ENCODE measurements around the gene TROAP. TPM values are rescaled to one million over a fixed set of nuclear protein-coding genes. Genes with fewer than 3 reads are reported as not detected.
"Not testable (repeated sequence)": the region's sequence is repeated elsewhere in the genome, so short reads cannot be mapped to it uniquely, and the experiment has no call there.

The TROAP gene
- total RNA-seq, 2 donors from 2014 or later = not detected

GRCh38 chr12:49332891-49333371 is 9.9 kb downstream of the TROAP start:
- intact Hi-C loops (cut with DNase I) = loop anchor here (10.0 kb wide), 1 partner anchor 172 kb away; no protein-coding TSS in a partner anchor
- Histone ChIP-seq H3K9me3 (no peaks in the 10 kb centered on the region), H3K4me3 (no peak overlapping the region), H3K36me3 (replicated peaks in 1 of 2; ENCODE audit: insufficient read depth in 1 of 2, low read depth in 2 of 2) (no peaks in the 10 kb centered on the region), H3K27ac (no peak overlapping the region), H3K4me1 (peaks cover 22% of the 10 kb centered on the region), H3K27me3 (peaks cover 5 to 14% of the 10 kb centered on the region in 2 donors)
- TF ChIP-seq POLR2A (IDR thresholded peaks at IDR 0.05) (no peak), CTCF (IDR thresholded peaks at IDR 0.05) (no peak)
- WGBS, 2 donors = 35 to 36% methylated on average over 19 to 40 of the region's 40 CpGs
- DNase-seq = no peak
- no peak for ATAC-seq

GRCh38 chr12:49333778-49334177 is 10.7 kb downstream of the TROAP start:
- not testable (repeated sequence) for H3K27ac ChIP-seq; H3K4me3 ChIP-seq; H3K36me3 ChIP-seq (replicated peaks in 1 of 2; ENCODE audit: insufficient read depth in 1 of 2, low read depth in 2 of 2); H3K9me3 ChIP-seq; ATAC-seq; DNase-seq
- Histone ChIP-seq H3K27me3 (peaks cover 5 to 14% of the 10 kb centered on the region in 2 donors), H3K4me1 (peaks cover 22% of the 10 kb centered on the region)
- 43 to 54% methylated on average over 21 of the region's 21 CpGs for WGBS, 2 donors
- intact Hi-C loops (cut with DNase I) = loop anchor here (10.0 kb wide), 1 partner anchor 171 kb away; no protein-coding TSS in a partner anchor

- no peak overlapping the region for H3K27ac ChIP-seq
- 45 to 68% methylated on average over 19 of the region's 19 CpGs for WGBS, 2 donors
- H3K9me3 ChIP-seq = no peaks in the 10 kb centered on the region
- ATAC-seq = no peak
- peaks cover 5 to 14% of the 10 kb centered on the region in 2 donors for H3K27me3 ChIP-seq
- H3K4me3 ChIP-seq = no peak overlapping the region
- TF ChIP-seq POLR2A (IDR thresholded peaks at IDR 0.05) = no peak
- TF ChIP-seq CTCF (IDR thresholded peaks at IDR 0.05) = no peak
- intact Hi-C loops (cut with DNase I) = loop anchor here (10.0 kb wide), 1 partner anchor 171 kb away; no protein-coding TSS in a partner anchor
- H3K4me1 ChIP-seq = peaks cover 27% of the 10 kb centered on the region
- no peaks in the 10 kb centered on the region for H3K36me3 ChIP-seq (replicated peaks in 1 of 2; ENCODE audit: insufficient read depth in 1 of 2, low read depth in 2 of 2)
- no peak for DNase-seq
Observed at GRCh38 chr12:49334226-49334625, 11.2 kb downstream of the TROAP start.

- Histone ChIP-seq H3K4me3 (no peak overlapping the region), H3K9me3 (no peaks in the 10 kb centered on the region), H3K27ac (no peak overlapping the region), H3K36me3 (replicated peaks in 1 of 2; ENCODE audit: insufficient read depth in 1 of 2, low read depth in 2 of 2) (no peaks in the 10 kb centered on the region), H3K27me3 (peaks cover 5 to 14% of the 10 kb centered on the region in 2 donors), H3K4me1 (peaks cover 31% of the 10 kb centered on the region)
- TF ChIP-seq CTCF (IDR thresholded peaks at IDR 0.05) = no peak
- no peak for TF ChIP-seq POLR2A (IDR thresholded peaks at IDR 0.05)
- no peak for ATAC-seq
- 65 to 78% methylated on average over 12 of the region's 12 CpGs for WGBS, 2 donors
- intact Hi-C loops (cut with DNase I) = loop anchor here (10.0 kb wide), 1 partner anchor 170 kb away; no protein-coding TSS in a partner anchor
- no peak for DNase-seq
Observed at GRCh38 chr12:49334681-49335080, 11.6 kb downstream of the TROAP start.

GRCh38 chr12:49335118-49335954 is 12.3 kb downstream of the TROAP start:
- Histone ChIP-seq H3K4me3 (no peak overlapping the region), H3K27me3 (peaks cover 5 to 14% of the 10 kb centered on the region in 2 donors), H3K27ac (no peak overlapping the region), H3K9me3 (no peaks in the 10 kb centered on the region), H3K36me3 (replicated peaks in 1 of 2; ENCODE audit: insufficient read depth in 1 of 2, low read depth in 2 of 2) (no peaks in the 10 kb centered on the region), H3K4me1 (peaks cover 32% of the 10 kb centered on the region)
- 64 to 81% methylated on average over 13 to 16 of the region's 16 CpGs for WGBS, 2 donors
- DNase-seq = no peak
- no peak for TF ChIP-seq POLR2A (IDR thresholded peaks at IDR 0.05)
- TF ChIP-seq CTCF (IDR thresholded peaks at IDR 0.05) = no peak
- intact Hi-C loops (cut with DNase I) = loop anchor here (10.0 kb wide), 1 partner anchor 169 kb away; no protein-coding TSS in a partner anchor
- no peak for ATAC-seq

Measured in body of pancreas (tissue), 4 donors.